Adrenal gland (tissue), 5 donors: ENCODE data around the gene MTHFD2.

Experiments
- CTCF ChIP-seq, 6 experiments: fragments of 450-650 bp in 4 of 6; fragments of 200-600 bp in 2 of 6; sonication (generic) in 1 of 6; IDR thresholded peaks; 1 replicate in 5 of 6; 2 replicates in 1 of 6; pipeline versions ENCODE4 v1.5.1 to v1.8.0; 2016 to 2021; ENCODE audit warnings: antibody characterized with exemption in 6 of 6, mild to moderate bottlenecking in 2 of 6, moderate library complexity in 1 of 6
- POLR2A ChIP-seq, 2 donors: fragments of 450-650 bp; IDR thresholded peaks; one replicate each; pipeline ENCODE4 v1.6.1; 2017; ENCODE audit warnings: antibody characterized with exemption in 2 of 2, mild to moderate bottlenecking in 2 of 2, moderate library complexity in 1 of 2
- donor health status: DM: no; HTN: no; CAD: no.

- TF ChIP-seq CTCF (IDR thresholded peaks at IDR 0.05) (no peak), POLR2A (IDR thresholded peaks at IDR 0.05) (no peak)
Observed at GRCh38 chr2:74205113-74205512, 6.7 kb downstream of the MTHFD2 start.
